Tibial nerve (tissue), 4 donors: ENCODE data around the gene ATP6V1C2. TPM values are rescaled to one million over a fixed set of nuclear protein-coding genes. Genes with fewer than 3 reads are reported as not detected.

Source experiments
- DNase-seq, 2 donors: peaks; one replicate each; pipeline ENCODE4 v3.0.0-alpha.2; 2019; ENCODE audit warnings: low spot score in 2 of 2
- H3K27ac ChIP-seq, 4 donors: fragments of 200-600 bp; sonication (generic) in 3 of 4; one replicate each; pipeline ENCODE4 v1.5.1; 2017 to 2019; ENCODE audit warnings: mild to moderate bottlenecking in 1 of 4
- H3K27me3 ChIP-seq, 2 donors: fragments of 200-600 bp; sonication (generic) in 1 of 2; one replicate each; pipeline versions ENCODE4 v1.5.1 to v1.6.0; 2017 to 2019
- H3K36me3 ChIP-seq, 3 donors: fragments of 200-600 bp; sonication (generic); one replicate each; pipeline ENCODE4 v1.5.1; 2018 to 2019
- H3K4me1 ChIP-seq, 4 donors: fragments of 200-600 bp; sonication (generic) in 3 of 4; one replicate each; pipeline ENCODE4 v1.5.1; 2017 to 2019
- H3K4me3 ChIP-seq, 4 donors: fragments of 200-600 bp; sonication (generic) in 3 of 4; one replicate each; pipeline ENCODE4 v1.5.1; 2017 to 2019; ENCODE audit warnings: mild to moderate bottlenecking in 1 of 4, moderate library complexity in 1 of 4
- H3K9me3 ChIP-seq, 4 donors: fragments of 200-600 bp; sonication (generic) in 3 of 4; one replicate each; pipeline ENCODE4 v1.5.1; 2017 to 2019
- EP300 ChIP-seq, 2 donors: sonication (generic); formaldehyde crosslinking; IDR thresholded peaks; one replicate each; pipeline ENCODE4 v1.6.1; 2017; ENCODE audit warnings: antibody characterized with exemption in 2 of 2, mild to moderate bottlenecking in 1 of 2
- POLR2A ChIP-seq, 2 donors: fragments of 450-650 bp; IDR thresholded peaks; one replicate each; pipeline ENCODE4 v1.6.1; 2017; ENCODE audit warnings: antibody characterized with exemption in 2 of 2, mild to moderate bottlenecking in 2 of 2, moderate library complexity in 2 of 2
- WGBS, 2 donors: methylation state at CpG; one replicate each; pipeline ENCODE4 v1.1.5; 2018; 5-methylcytosine and 5-hydroxymethylcytosine counted together
- total RNA-seq, 4 donors: library from RNA; depleted of rRNA; stranded (reverse); fragments of >200 nt; gene quantifications; one replicate each; pipeline ENCODE4 v1.1.0, GENCODE V29; 2016
- TF ChIP-seq, protein P1 (sequence below), 5 experiments: fragments of 200-600 bp in 3 of 5; fragments of 450-650 bp in 2 of 5; sonication (generic) in 3 of 5; IDR thresholded peaks; one replicate each; pipeline ENCODE4 v1.5.1; 2016 to 2019; ENCODE audit warnings: antibody characterized with exemption in 5 of 5, mild to moderate bottlenecking in 3 of 5, moderate library complexity in 2 of 5

ATP6V1C2 gene
- total RNA-seq, 4 donors from 2014 or later, result 0.21 to 0.66 (median 0.30) TPM; not detected in 1

DNA sequence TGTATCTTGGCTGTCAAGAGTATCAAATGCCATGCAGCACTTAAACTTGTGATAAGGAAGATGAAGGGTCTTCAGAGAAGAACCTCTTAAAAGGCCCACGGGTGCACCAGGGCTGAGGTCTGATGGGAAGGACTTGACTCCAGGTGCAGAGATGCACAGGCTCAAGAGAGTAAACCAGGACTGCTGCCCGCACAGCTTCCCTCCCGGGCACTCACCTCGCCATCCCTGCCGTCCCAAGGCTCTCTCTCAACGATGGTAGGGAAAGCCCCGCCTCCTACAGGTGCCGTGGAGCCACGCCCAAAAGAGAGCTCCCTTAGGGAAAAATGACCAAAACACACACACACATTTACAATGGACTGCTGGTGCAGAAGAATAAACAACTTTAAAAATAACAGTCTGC, 63.3 kb downstream of the ATP6V1C2 start:
- H3K27me3 ChIP-seq, result no peaks in the 10 kb centered on the region
- 82 to 88% methylated on average over 9 of the region's 9 CpGs for WGBS, 2 donors
- H3K36me3 ChIP-seq, result peaks cover 3 to 100% (median 52%) of the 10 kb centered on the region in 3 donors
- H3K27ac ChIP-seq, result no peak overlapping the region
- TF ChIP-seq EP300 (IDR thresholded peaks at IDR 0.05), result no peak
- TF ChIP-seq, protein P1, sequence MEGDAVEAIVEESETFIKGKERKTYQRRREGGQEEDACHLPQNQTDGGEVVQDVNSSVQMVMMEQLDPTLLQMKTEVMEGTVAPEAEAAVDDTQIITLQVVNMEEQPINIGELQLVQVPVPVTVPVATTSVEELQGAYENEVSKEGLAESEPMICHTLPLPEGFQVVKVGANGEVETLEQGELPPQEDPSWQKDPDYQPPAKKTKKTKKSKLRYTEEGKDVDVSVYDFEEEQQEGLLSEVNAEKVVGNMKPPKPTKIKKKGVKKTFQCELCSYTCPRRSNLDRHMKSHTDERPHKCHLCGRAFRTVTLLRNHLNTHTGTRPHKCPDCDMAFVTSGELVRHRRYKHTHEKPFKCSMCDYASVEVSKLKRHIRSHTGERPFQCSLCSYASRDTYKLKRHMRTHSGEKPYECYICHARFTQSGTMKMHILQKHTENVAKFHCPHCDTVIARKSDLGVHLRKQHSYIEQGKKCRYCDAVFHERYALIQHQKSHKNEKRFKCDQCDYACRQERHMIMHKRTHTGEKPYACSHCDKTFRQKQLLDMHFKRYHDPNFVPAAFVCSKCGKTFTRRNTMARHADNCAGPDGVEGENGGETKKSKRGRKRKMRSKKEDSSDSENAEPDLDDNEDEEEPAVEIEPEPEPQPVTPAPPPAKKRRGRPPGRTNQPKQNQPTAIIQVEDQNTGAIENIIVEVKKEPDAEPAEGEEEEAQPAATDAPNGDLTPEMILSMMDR (IDR thresholded peaks at IDR 0.05), result no peak
- TF ChIP-seq POLR2A (IDR thresholded peaks at IDR 0.05), result no peak
- H3K4me1 ChIP-seq, result no peaks in the 10 kb centered on the region
- no peak for DNase-seq
- H3K4me3 ChIP-seq, result no peak overlapping the region
- H3K9me3 ChIP-seq, result no peaks in the 10 kb centered on the region

DNA sequence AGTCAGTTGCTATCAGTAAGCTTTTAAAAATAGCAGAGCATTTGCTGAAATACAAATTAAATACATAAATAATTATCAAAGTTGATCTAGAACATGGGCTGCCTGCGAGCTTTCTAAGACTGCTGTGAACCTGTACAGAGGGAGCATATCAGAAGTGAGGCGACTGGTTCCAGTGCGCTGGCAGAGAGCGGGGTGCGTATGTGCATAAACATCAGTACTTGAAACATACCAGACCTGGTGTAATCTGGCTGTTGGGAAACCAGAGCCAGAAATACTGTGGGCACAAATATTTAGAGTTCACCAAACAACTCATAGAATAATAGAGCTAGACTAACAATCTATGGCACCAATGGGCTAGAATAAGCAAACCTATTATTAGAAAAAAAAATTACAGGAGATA, 63.8 kb downstream of the ATP6V1C2 start:
- TF ChIP-seq, protein P1 (IDR thresholded peaks at IDR 0.05), result no peak
- no peak for TF ChIP-seq EP300 (IDR thresholded peaks at IDR 0.05)
- no peak for TF ChIP-seq POLR2A (IDR thresholded peaks at IDR 0.05)
- no peak for DNase-seq

DNA sequence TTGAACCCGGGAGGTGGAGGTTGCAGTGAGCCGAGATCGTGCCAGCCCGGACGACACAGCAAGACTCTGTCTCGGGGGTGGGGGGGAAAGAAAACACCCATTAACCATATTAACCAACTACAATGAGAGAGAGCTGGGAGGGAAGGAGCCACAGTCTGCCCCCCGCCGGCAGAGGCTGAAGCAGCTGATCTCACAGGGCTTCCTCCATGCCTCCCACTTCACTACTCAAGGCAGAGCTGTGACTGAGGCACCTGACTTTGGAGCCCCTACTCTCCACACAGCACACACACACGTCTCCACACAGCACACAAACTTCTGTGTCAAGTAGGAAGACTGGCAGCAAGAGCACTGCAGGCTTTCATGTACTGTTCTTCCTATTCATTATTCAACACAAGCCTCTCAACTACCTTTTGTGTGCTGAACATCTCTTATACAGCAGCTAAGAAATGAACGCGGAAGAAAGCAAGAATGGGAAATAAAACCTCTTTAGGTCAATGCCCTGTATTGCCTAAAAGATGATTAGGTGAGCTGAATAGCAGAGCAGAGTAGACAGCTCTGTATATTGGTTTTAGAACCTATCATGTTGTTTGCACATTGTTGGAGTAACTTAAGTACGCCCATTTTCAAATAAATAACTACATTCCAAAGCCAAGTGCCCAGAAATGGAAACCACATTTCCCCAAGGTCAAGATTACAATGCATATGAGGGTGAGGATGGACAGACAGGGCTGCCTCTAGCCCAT, 65.0 kb downstream of the ATP6V1C2 start:
- no peaks in the 10 kb centered on the region for H3K4me1 ChIP-seq
- no peak overlapping the region for H3K4me3 ChIP-seq
- no peaks in the 10 kb centered on the region for H3K9me3 ChIP-seq
- 90% methylated on average over 12 of the region's 12 CpGs for WGBS, 2 donors
- DNase-seq, result no peak
- TF ChIP-seq EP300 (IDR thresholded peaks at IDR 0.05) (no peak), POLR2A (IDR thresholded peaks at IDR 0.05) (no peak)
- TF ChIP-seq, protein P1 (IDR thresholded peaks at IDR 0.05), result no peak
- H3K27ac ChIP-seq, result no peak overlapping the region
- peaks cover 3 to 100% (median 40%) of the 10 kb centered on the region in 3 donors for H3K36me3 ChIP-seq
- no peaks in the 10 kb centered on the region for H3K27me3 ChIP-seq

More for the DNA sequence above, 63.8 kb downstream of the ATP6V1C2 start:
- H3K27me3 ChIP-seq, result no peaks in the 10 kb centered on the region
- no peaks in the 10 kb centered on the region for H3K4me1 ChIP-seq
- H3K4me3 ChIP-seq, result no peak overlapping the region
- WGBS, 2 donors, result 95 to 96% methylated on average over 5 of the region's 5 CpGs
- H3K36me3 ChIP-seq, result peaks cover 3 to 100% (median 51%) of the 10 kb centered on the region in 3 donors
- H3K27ac ChIP-seq, result no peak overlapping the region
- no peaks in the 10 kb centered on the region for H3K9me3 ChIP-seq

DNA sequence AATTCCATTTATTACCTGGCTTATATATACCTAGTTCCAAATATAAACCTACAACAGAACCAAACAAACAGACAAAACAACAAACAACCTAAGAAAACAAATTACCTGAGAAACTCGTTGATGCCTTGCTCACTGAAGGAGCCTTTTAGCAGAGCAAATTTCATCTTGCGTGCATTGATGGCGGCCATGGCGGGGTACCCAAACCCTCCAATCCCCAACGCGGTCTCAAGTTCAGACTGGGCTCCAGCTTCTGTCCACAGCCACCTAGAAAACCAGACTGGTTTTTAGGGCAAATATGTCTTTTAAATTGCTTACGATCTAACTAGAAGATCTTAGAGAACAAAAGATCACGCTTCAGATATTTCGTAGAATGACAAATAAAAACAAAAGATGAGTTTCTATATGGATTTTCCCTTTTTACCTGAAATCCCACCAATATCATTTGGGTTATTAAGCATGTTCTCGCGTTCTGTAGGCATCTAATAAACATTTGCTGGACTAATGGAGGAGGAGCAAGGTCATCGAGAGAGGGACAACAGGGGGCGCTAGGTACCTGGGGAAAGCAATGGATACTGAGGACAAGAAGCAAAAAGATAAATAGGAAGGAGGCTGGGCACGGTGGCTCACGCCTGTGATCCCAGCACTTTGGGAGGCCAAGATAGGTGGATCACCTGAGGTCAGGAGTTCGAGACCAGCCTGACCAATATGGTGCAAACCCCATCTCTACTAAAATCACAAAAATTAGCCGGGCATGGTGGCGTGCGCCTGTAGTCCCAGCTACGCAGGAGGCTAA, 65.9 kb downstream of the ATP6V1C2 start:
- TF ChIP-seq, protein P1 (IDR thresholded peaks at IDR 0.05), result peak in 1 of 5 experiments; percentile 8
- no peak for TF ChIP-seq EP300 (IDR thresholded peaks at IDR 0.05)
- 88 to 90% methylated on average over 20 of the region's 20 CpGs for WGBS, 2 donors
- Histone ChIP-seq H3K36me3 (peaks cover 0 to 100% (median 35%) of the 10 kb centered on the region in 3 donors), H3K4me3 (no peak overlapping the region), H3K27me3 (no peaks in the 10 kb centered on the region), H3K27ac (no peak overlapping the region), H3K9me3 (no peaks in the 10 kb centered on the region), H3K4me1 (no peaks in the 10 kb centered on the region)
- DNase-seq, result no peak

DNA sequence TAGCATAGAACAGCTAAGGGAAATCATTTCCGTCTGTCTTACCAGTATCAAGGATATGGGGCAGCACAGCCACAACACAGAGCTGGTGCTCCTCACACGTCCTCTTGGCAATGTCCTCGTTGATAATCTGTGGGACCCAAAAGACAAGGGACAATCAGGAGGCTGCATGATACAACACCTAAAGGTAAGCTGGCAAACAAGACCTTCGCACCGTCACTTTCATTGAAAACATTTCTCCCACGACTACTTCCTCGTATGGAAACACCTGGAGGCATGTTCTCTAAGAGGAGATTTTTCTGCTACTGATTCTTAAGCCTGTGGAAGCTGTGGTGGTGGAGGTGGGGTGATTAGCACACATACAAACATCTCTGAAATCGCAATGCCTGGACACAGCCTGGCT, 67.4 kb downstream of the ATP6V1C2 start:
- peaks cover 0 to 100% (median 25%) of the 10 kb centered on the region in 3 donors for H3K36me3 ChIP-seq
- H3K27me3 ChIP-seq, result no peaks in the 10 kb centered on the region
- H3K4me1 ChIP-seq, result no peaks in the 10 kb centered on the region
- no peak overlapping the region for H3K4me3 ChIP-seq
- WGBS, 2 donors, result 89 to 94% methylated on average over 8 of the region's 8 CpGs
- H3K9me3 ChIP-seq, result no peaks in the 10 kb centered on the region
- TF ChIP-seq, protein P1 (IDR thresholded peaks at IDR 0.05), result no peak
- TF ChIP-seq POLR2A (IDR thresholded peaks at IDR 0.05) (no peak), EP300 (IDR thresholded peaks at IDR 0.05) (no peak)
- DNase-seq, result no peak
- H3K27ac ChIP-seq, result no peak overlapping the region
